Upper lobe of left lung (tissue), 4 donors: ENCODE results near the gene RAD51C.

ENCODE experiments used
- EP300 ChIP-seq, 4 donors: sonication (generic); formaldehyde crosslinking; IDR thresholded peaks; one replicate each; pipeline ENCODE4 v1.5.1; 2017; ENCODE audit warnings: antibody characterized with exemption in 4 of 4, control low read depth in 2 of 4
- POLR2A ChIP-seq, 4 donors: fragments of 450-650 bp; IDR thresholded peaks; one replicate each; pipeline ENCODE4 v1.5.1; 2016 to 2017; ENCODE audit warnings: antibody characterized with exemption in 4 of 4, mild to moderate bottlenecking in 2 of 4
- POLR2AphosphoS5 ChIP-seq, 2 donors: sonication (generic); formaldehyde crosslinking; IDR thresholded peaks; one replicate each; pipeline ENCODE4 v1.5.1; 2017; ENCODE audit warnings: antibody characterized with exemption in 2 of 2
- TF ChIP-seq, protein P1 (sequence below), 6 experiments: fragments of 450-650 bp in 4 of 6; fragments of 200-600 bp in 2 of 6; sonication (generic) in 2 of 6; IDR thresholded peaks; one replicate each; pipeline ENCODE4 v1.5.1; 2016 to 2019; ENCODE audit warnings: antibody characterized with exemption in 6 of 6

DNA sequence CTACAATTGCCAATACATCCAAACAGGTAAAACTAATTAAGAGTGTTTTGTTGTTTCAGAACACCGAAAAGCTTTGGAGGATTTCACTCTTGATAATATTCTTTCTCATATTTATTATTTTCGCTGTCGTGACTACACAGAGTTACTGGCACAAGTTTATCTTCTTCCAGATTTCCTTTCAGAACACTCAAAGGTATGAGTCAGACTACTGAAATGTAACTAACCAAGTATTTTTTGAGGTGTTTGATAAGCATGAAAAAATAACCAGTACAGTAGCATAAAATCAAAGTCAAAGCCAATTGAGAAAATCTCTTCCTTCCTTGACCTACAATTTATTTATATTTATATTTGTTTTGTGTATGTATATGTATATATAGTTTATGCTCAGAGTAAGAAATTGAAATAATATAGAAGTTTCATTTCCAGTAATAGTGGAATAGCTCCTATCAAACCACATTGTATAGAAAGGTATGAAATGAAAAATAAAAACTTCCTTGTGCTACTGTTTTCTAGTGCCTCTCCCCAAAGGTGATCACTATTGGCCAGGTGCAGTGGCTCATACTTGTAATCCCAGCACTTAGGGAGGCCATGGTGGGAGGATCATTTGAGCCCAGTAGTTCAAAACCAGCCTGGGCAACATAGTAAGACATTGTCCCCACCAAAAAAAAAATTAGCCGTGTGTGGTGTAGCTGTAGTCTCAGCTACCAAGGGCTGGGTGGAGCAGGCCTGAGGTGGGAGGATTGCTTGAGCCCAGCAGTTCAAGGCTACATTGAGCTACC, 10.9 kb downstream of the RAD51C start:
- no peak for TF ChIP-seq EP300 (IDR thresholded peaks at IDR 0.05)
- TF ChIP-seq, protein P1, sequence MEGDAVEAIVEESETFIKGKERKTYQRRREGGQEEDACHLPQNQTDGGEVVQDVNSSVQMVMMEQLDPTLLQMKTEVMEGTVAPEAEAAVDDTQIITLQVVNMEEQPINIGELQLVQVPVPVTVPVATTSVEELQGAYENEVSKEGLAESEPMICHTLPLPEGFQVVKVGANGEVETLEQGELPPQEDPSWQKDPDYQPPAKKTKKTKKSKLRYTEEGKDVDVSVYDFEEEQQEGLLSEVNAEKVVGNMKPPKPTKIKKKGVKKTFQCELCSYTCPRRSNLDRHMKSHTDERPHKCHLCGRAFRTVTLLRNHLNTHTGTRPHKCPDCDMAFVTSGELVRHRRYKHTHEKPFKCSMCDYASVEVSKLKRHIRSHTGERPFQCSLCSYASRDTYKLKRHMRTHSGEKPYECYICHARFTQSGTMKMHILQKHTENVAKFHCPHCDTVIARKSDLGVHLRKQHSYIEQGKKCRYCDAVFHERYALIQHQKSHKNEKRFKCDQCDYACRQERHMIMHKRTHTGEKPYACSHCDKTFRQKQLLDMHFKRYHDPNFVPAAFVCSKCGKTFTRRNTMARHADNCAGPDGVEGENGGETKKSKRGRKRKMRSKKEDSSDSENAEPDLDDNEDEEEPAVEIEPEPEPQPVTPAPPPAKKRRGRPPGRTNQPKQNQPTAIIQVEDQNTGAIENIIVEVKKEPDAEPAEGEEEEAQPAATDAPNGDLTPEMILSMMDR (IDR thresholded peaks at IDR 0.05), result no peak
- no peak for TF ChIP-seq POLR2A (IDR thresholded peaks at IDR 0.05)
- no peak for TF ChIP-seq POLR2AphosphoS5 (IDR thresholded peaks at IDR 0.05)
